Stimulated activated CD8-positive, alpha-beta memory T cell treated with anti-CD3 and anti-CD28 coated beads, Interleukin-7, amount 100 ng/mL, for 24 hours (primary cell): ENCODE results near the gene DCPS.
"Not testable (repeated sequence)": the region's sequence is repeated elsewhere in the genome, so short reads cannot be mapped to it uniquely, and the experiment has no call there.

Experiments used
- DNase-seq: peaks from one replicate; pipeline ENCODE4 v3.0.0-alpha.2; 2020; ENCODE audit warnings: low read depth

Gene DCPS

GRCh38 chr11:126303623-126304456 is at the start of gene DCPS:
Gene DCPS, plus strand, starts transcription at chr11:126304060. Its CDS starts 21 bp downstream, at chr11:126304081.
- peak; percentile 66 for DNase-seq

GRCh38 chr11:126254819-126255218 is 49.0 kb upstream of the DCPS start:
- no peak for DNase-seq

GRCh38 chr11:126255507-126255906 is 48.4 kb upstream of the DCPS start:
- DNase-seq = not testable (repeated sequence)

GRCh38 chr11:126256216-126256615 is 47.6 kb upstream of the DCPS start:
- no peak for DNase-seq

GRCh38 chr11:126257144-126257543 is 46.7 kb upstream of the DCPS start:
- DNase-seq = no peak

GRCh38 chr11:126257764-126258163 is 46.1 kb upstream of the DCPS start:
- no peak for DNase-seq

- no peak for DNase-seq
These were observed 41.6 kb upstream of the DCPS start for GRCh38 chr11:126262216-126262615.

- no peak for DNase-seq
These were observed 40.4 kb upstream of the DCPS start for GRCh38 chr11:126263489-126263888.

GRCh38 chr11:126265811-126266210 is 38.0 kb upstream of the DCPS start:
- no peak for DNase-seq

GRCh38 chr11:126267650-126268049 is 36.2 kb upstream of the DCPS start:
- DNase-seq = no peak

- no peak for DNase-seq
These were observed 35.5 kb upstream of the DCPS start for GRCh38 chr11:126268361-126268707.

- DNase-seq = peak; percentile 99
These were observed 34.9 kb upstream of the DCPS start, which contains the start of the genes FOXRED1 and SRPRA for GRCh38 chr11:126268708-126269579. Gene FOXRED1, plus strand, starts transcription at chr11:126269154. Its CDS starts 53 bp downstream, at chr11:126269207. Gene SRPRA, minus strand, starts transcription at chr11:126268895. Its CDS starts 91 bp downstream, at chr11:126268804.

- DNase-seq = no peak
These were observed 26.5 kb upstream of the DCPS start for GRCh38 chr11:126277322-126277721.

GRCh38 chr11:126277780-126278179 is 26.1 kb upstream of the DCPS start:
- no peak for DNase-seq

GRCh38 chr11:126279191-126279590 is 24.7 kb upstream of the DCPS start:
- DNase-seq = no peak

GRCh38 chr11:126280595-126280994 is 23.3 kb upstream of the DCPS start:
- no peak for DNase-seq

GRCh38 chr11:126281245-126281644 is 22.6 kb upstream of the DCPS start:
- no peak for DNase-seq

- DNase-seq = no peak
These were observed 22.1 kb upstream of the DCPS start for GRCh38 chr11:126281666-126282175.

GRCh38 chr11:126282361-126282735 is 21.5 kb upstream of the DCPS start:
- no peak for DNase-seq

GRCh38 chr11:126282736-126283591 is 20.9 kb upstream of the DCPS start, which contains the start of gene TIRAP:
Gene TIRAP, plus strand, starts transcription at chr11:126283093. Its CDS starts 7,802 bp downstream, at chr11:126290895.
- DNase-seq = no peak

GRCh38 chr11:126284829-126285228 is 19.0 kb upstream of the DCPS start:
- peak; percentile 68 for DNase-seq

GRCh38 chr11:126288237-126288636 is 15.6 kb upstream of the DCPS start:
- no peak for DNase-seq
